ENCODE results near the gene SZT2. TPM values are rescaled to one million over a fixed set of nuclear protein-coding genes. Genes with fewer than 3 reads are reported as not detected.
A peak's percentile ranks its signal among the peaks of the same experiment; 100 is the strongest.
"Not testable (repeated sequence)": the region's sequence is repeated elsewhere in the genome, so short reads cannot be mapped to it uniquely, and the experiment has no call there.

SZT2 gene
- total RNA-seq, 2 donors from 2014 or later: 34.8 to 50.5 TPM

GRCh38 chr1:43452789-43453441 lies 63.2 kb downstream of the SZT2 start:
- H3K9me3 ChIP-seq: no peaks in the 10 kb centered on the region
- peak overlapping the region; percentile 96 for H3K27ac ChIP-seq
- intact Hi-C loops (cut with DNase I): no loop called here
- peaks cover 3% of the 10 kb centered on the region for H3K4me1 ChIP-seq
- peaks cover 10% of the 10 kb centered on the region for H3K36me3 ChIP-seq
- TF ChIP-seq CTCF (IDR thresholded peaks at IDR 0.05): no peak
- H3K4me3 ChIP-seq: peak overlapping the region; percentile 52
- peak; percentile 38 for DNase-seq
- no peaks in the 10 kb centered on the region for H3K27me3 ChIP-seq
- H3K9ac ChIP-seq (ENCODE audit: low read depth in 2 of 2, low read length in 2 of 2): peak overlapping the region; percentile 69 to 74

- TF ChIP-seq CTCF (IDR thresholded peaks at IDR 0.05): no peak
- peak within 1 kb of the TSS; percentile 52 for H3K4me3 ChIP-seq
- H3K9me3 ChIP-seq: no peaks in the 10 kb centered on the region
- H3K27ac ChIP-seq: peak within 1 kb of the TSS; percentile 96
- no peaks in the 10 kb centered on the region for H3K27me3 ChIP-seq
- peak; percentile 92 for DNase-seq
- H3K4me1 ChIP-seq: peaks cover 3% of the 10 kb centered on the region
- intact Hi-C loops (cut with DNase I): no loop called here
- peak within 1 kb of the TSS; percentile 79 to 90 for H3K9ac ChIP-seq (ENCODE audit: low read depth in 2 of 2, low read length in 2 of 2)
- H3K36me3 ChIP-seq: peaks cover 7% of the 10 kb centered on the region
Measured at GRCh38 chr1:43453442-43454269, 64.0 kb downstream of the SZT2 start, which contains the start of gene HYI. HYI (minus strand) TSS chr1:43453931; CDS start chr1:43453793, 138 bp downstream.

- H3K4me1 ChIP-seq: peaks cover 3% of the 10 kb centered on the region
- peaks cover 7% of the 10 kb centered on the region for H3K36me3 ChIP-seq
- H3K4me3 ChIP-seq: peak overlapping the region; percentile 52
- intact Hi-C loops (cut with DNase I): no loop called here
- peak overlapping the region; percentile 96 for H3K27ac ChIP-seq
- peak; percentile 93 for DNase-seq
- H3K9ac ChIP-seq (ENCODE audit: low read depth in 2 of 2, low read length in 2 of 2): peak overlapping the region; percentile 79 to 90
- no peaks in the 10 kb centered on the region for H3K9me3 ChIP-seq
- no peak for TF ChIP-seq CTCF (IDR thresholded peaks at IDR 0.05)
- H3K27me3 ChIP-seq: no peaks in the 10 kb centered on the region
Measured at GRCh38 chr1:43454270-43455011, 64.7 kb downstream of the SZT2 start.

- Histone ChIP-seq H3K27ac (peak overlapping the region; percentile 96), H3K9ac (ENCODE audit: low read depth in 2 of 2, low read length in 2 of 2) (peak overlapping the region in 1 of 2 donors; percentile 90), H3K27me3 (no peaks in the 10 kb centered on the region), H3K4me1 (peaks cover 3% of the 10 kb centered on the region), H3K36me3 (no peaks in the 10 kb centered on the region), H3K4me3 (peak overlapping the region; percentile 52), H3K9me3 (no peaks in the 10 kb centered on the region)
- DNase-seq: peak; percentile 52
- TF ChIP-seq CTCF (IDR thresholded peaks at IDR 0.05): no peak
- intact Hi-C loops (cut with DNase I): no loop called here
Measured at GRCh38 chr1:43455213-43455889, 65.7 kb downstream of the SZT2 start.

- intact Hi-C loops (cut with DNase I); H3K27ac ChIP-seq; H3K4me3 ChIP-seq; H3K36me3 ChIP-seq; H3K9me3 ChIP-seq; H3K9ac ChIP-seq (ENCODE audit: low read depth in 2 of 2, low read length in 2 of 2); H3K27me3 ChIP-seq; DNase-seq; H3K4me1 ChIP-seq: not testable (repeated sequence)
Measured at GRCh38 chr1:43458379-43458778, 68.7 kb downstream of the SZT2 start.

Measured in colonic mucosa (tissue), 4 donors.